Measurements from ENCODE around the gene RNFT2.

Gene RNFT2

GRCh38 chr12:116838365-116838764 lies 100.2 kb downstream of the RNFT2 start:
- no peak for DNase-seq

- no peak for DNase-seq
These were observed 101.2 kb downstream of the RNFT2 start for GRCh38 chr12:116839287-116839830.

GRCh38 chr12:116843085-116843484 lies 105.0 kb downstream of the RNFT2 start:
- no peak for DNase-seq

GRCh38 chr12:116849216-116849615 lies 111.1 kb downstream of the RNFT2 start:
- DNase-seq, result no peak

- no peak for DNase-seq
These were observed 114.2 kb downstream of the RNFT2 start for GRCh38 chr12:116852303-116852702.

- no peak for DNase-seq
These were observed 115.4 kb downstream of the RNFT2 start for GRCh38 chr12:116853507-116853906.

GRCh38 chr12:116855744-116856470 lies 117.8 kb downstream of the RNFT2 start:
- no peak for DNase-seq

- no peak for DNase-seq
These were observed 118.6 kb downstream of the RNFT2 start for GRCh38 chr12:116856729-116857128.

GRCh38 chr12:116859079-116859478 lies 121.0 kb downstream of the RNFT2 start:
- no peak for DNase-seq

- DNase-seq, result no peak
These were observed 122.1 kb downstream of the RNFT2 start for GRCh38 chr12:116860263-116860662.

GRCh38 chr12:116861320-116861719 lies 123.2 kb downstream of the RNFT2 start:
- peak; percentile 71 for DNase-seq

- DNase-seq, result no peak
These were observed 124.1 kb downstream of the RNFT2 start for GRCh38 chr12:116862167-116862566.

GRCh38 chr12:116863275-116863767 lies 125.2 kb downstream of the RNFT2 start:
- DNase-seq, result peak; percentile 64

GRCh38 chr12:116864371-116865160 lies 126.5 kb downstream of the RNFT2 start:
- no peak for DNase-seq

GRCh38 chr12:116867523-116867922 lies 129.4 kb downstream of the RNFT2 start:
- DNase-seq, result no peak

GRCh38 chr12:116870306-116870705 lies 132.2 kb downstream of the RNFT2 start:
- DNase-seq, result no peak

- DNase-seq, result no peak
These were observed 136.3 kb downstream of the RNFT2 start for GRCh38 chr12:116874324-116874995.

- no peak for DNase-seq
These were observed 138.2 kb downstream of the RNFT2 start for GRCh38 chr12:116876151-116876869.

GRCh38 chr12:116878567-116879508 lies 140.7 kb downstream of the RNFT2 start:
- no peak for DNase-seq

- DNase-seq, result no peak
These were observed 141.5 kb downstream of the RNFT2 start for GRCh38 chr12:116879509-116880212.
